Activated effector memory CD4-positive, alpha-beta T cell treated with Interleukin-2 at 50 U/mL for 16 hours (primary cell): ENCODE results near the gene WRAP53.

Experiments
- DNase-seq: peaks from one replicate; pipeline ENCODE4 v3.0.0-alpha.2; 2020

Gene WRAP53

GRCh38 chr17:7710301-7710700, 22.0 kb downstream of the WRAP53 start:
- no peak for DNase-seq

DNA sequence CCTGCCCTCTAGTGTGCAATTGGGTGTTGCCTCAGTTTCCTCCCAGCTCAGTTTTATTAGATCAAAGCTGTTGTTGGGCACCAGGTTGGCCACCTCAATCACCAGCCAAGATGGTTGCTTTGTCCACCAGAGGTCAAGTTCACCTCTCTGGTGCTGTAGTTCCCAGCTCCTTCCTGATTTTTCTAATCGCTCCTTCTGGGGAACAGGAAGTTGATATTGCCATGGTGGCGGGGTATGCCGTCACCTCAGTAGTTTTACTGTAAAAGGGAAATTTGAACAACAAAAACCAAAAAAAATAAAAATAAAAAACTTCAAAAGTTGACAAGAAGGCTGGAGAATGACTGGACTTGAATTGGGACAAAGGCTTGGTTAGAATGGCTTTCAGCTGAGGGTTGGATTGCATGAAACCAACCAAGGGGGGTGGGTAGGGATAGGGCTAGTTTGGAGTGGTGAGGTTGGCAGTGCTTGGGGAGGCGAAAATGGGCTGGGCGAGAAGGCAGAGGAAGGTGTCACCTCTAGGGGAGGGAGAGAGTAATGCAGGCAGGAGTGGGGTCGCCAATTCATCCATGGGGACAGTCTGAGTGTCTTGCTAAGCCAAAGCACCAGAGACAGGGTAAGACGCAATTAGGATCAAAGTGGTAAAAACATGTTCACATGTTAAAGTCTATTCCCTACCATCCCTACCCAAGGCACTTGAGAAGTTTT, 22.9 kb downstream of the WRAP53 start:
- DNase-seq = no peak

DNA sequence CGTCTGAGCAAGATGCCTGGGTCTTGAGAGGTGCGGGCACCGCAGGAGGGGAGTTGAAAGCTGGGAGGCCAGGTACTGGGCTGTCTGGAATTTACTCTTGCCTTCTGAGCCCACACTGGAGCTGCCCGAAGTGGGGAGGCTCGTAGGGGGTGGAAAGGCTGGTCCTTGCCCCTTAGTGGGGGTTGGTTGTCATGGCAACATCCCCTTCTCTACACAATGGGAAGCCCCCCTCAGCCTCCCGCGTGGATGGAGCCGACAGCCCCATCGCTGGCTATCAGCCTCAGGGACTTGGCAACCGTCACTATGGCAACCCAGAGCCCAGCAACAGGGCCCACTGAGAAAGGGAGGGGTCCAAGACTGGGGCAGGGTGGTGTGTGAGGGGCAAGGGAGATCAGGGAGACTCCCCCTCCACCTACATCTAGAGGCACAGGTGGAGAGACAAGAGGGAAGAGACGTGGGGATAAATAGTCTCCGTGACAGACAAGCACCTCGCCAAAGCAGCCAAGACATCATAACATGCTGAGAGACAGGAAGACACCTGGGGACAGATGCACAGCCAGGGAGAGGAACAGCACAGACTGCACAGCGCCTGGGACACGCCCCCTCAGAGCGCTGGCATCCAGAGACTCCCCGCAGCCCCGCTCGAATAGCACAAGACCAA, 24.0 kb downstream of the WRAP53 start:
- no peak for DNase-seq

DNA sequence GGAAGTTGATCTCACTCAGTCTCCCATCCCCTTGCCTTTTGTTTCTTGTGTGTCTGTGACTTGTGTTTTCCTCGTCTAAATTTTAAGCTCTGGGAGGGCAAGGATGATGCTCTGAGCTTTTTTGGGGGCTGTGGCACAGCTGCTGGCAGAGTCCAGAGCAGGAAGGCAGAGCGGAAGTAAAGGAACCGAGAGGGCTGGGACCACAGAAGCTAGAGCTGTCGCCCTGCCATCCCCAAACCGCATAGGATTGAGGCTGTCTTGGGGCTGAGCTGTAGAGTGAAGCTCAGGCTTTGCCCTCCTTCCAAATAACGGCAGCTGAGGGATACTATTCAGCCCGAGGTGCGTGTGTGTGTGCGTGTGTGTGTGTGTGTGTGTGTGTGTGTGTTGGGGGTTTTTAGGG, 25.5 kb downstream of the WRAP53 start:
- DNase-seq = no peak

GRCh38 chr17:7714721-7715594, 26.7 kb downstream of the WRAP53 start:
- no peak for DNase-seq

- no peak for DNase-seq
Measured at GRCh38 chr17:7715936-7716886, 27.9 kb downstream of the WRAP53 start.

- peak; percentile 7 for DNase-seq
Measured at GRCh38 chr17:7716901-7717755, 28.9 kb downstream of the WRAP53 start, which contains the start of gene DNAH2. TSS of gene DNAH2 (plus strand) at chr17:7717744. CDS start at chr17:7719735, 1,991 bp downstream.

GRCh38 chr17:7717756-7718350, 29.6 kb downstream of the WRAP53 start:
- DNase-seq = peak; percentile 20

DNA sequence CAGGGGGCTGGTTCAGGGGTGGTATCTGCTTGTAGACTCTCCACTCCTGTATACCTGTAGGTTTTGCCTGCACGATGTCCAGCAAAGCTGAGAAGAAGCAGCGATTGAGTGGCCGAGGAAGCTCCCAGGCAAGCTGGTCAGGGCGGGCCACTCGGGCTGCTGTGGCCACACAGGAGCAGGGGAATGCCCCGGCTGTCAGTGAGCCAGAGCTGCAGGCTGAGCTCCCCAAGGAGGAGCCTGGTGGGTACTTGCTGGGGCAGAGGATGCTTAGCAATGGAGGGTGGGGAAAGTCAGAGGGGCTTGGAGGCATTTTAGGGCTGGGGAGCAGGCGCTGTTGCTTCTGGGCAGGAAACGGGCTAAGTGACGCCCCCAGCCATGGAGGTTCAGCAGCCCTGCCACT, 31.4 kb downstream of the WRAP53 start:
- DNase-seq = no peak

- DNase-seq = no peak
Measured at GRCh38 chr17:7720125-7720524, 31.8 kb downstream of the WRAP53 start.

DNA sequence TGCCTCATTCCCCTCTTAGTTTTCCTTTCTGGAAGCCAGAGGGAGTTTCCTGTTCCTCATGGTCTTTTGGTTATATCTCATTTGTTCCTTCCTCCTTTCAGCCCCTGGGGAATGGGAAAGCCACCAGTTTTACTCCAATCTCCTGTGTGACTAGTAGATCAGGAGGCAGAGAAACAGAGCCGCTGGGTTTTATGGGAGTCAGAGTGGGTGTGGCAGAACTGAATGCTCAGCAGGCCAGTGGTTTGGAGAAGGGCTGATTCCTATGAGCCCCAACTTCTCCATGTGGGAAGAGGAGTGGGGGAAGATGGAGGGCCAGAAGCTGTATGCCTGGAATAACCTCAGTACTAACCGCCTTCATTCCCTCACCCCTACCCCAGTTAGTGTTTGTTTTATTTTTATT, 33.3 kb downstream of the WRAP53 start:
- no peak for DNase-seq

DNA sequence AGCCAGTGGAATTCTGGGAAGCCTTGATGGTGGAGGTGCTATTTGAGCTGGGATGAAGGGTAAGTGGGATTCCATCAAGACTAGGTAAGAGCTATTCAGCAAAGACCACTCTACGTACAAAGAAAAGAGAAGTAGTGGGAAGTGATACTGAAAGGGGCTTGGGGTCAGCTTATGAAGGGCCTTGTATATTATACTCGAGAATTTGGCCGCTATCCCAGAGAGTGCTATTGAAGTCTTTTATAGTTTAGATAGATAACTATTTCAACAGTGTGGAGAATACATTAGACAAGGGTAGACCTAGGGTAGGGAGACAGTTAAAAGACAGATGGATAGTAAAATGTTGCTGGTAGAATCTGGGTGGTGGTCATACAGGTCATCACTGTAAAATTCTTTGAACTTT, 39.6 kb downstream of the WRAP53 start:
- DNase-seq = no peak

- DNase-seq = no peak
Measured at GRCh38 chr17:7729816-7730215, 41.5 kb downstream of the WRAP53 start.

DNA sequence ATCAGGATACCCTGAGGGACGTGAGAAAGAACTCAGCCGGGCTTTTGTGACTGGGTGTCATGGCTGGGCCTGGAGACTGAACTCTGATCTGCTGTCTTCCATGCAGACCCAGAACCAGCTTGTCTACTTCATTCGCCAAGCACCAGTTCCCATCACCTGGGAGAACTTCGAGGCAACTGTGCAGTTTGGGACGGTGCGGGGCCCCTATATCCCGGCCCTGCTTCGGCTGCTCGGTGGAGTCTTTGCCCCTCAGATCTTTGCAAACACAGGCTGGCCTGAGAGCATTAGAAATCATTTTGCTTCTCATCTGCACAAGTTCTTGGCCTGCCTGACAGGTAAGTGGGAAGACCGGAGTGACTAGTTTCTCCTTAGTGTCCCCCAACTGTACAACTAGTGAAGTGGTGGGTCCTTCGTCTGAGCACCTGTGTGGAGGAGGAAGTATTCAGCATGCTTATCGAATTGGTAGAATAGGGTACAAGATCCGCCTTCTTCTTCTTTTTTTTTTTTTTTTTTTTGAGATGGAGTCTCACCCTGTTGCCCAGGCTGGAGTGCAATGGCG, 44.8 kb downstream of the WRAP53 start:
- no peak for DNase-seq

GRCh38 chr17:7737601-7738000, 49.3 kb downstream of the WRAP53 start:
- no peak for DNase-seq

DNA sequence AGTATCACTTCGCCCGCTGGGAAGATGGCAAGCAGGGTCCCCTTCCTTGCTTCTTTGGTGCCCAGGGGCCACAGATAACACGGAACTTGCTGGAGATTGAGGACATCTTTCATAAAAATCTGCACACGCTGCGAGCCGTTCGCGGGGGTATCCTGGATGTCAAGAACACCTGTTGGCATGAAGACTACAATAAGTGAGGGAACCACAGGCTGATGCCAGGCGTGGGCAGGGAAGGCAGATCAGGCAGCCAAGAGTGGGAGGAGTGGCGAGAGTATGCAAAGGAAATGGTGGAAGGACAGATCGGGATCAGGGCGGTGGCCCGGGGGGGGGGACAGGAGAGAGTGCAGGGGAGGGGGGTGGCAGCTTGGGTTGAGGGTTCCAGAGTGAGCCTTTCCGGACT, 51.5 kb downstream of the WRAP53 start:
- DNase-seq = no peak

DNA sequence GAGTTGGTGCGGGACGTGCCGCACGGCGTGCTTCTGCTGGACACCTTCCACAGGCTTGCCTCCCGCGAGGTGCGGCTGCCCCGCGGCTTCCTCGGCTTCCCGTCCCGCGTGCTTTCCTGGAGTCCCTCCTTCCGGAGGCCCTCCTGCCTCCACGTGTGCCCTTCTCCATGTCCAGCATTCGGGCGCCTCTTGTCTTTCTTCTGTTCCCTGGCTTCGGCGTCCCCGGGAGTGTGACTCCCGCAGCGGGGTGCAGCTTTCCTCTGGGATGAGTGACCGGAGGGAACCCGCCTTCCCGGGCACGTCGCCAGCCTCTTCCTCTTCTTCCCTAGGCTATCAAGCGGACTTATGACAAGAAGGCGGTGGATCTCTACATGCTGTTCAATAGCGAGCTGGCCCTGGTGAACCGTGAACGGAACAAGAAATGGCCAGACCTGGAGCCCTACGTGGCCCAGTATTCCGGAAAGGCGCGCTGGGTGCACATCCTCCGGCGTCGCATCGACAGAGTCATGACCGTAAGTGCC, 52.3 kb downstream of the WRAP53 start:
- DNase-seq = no peak

DNA sequence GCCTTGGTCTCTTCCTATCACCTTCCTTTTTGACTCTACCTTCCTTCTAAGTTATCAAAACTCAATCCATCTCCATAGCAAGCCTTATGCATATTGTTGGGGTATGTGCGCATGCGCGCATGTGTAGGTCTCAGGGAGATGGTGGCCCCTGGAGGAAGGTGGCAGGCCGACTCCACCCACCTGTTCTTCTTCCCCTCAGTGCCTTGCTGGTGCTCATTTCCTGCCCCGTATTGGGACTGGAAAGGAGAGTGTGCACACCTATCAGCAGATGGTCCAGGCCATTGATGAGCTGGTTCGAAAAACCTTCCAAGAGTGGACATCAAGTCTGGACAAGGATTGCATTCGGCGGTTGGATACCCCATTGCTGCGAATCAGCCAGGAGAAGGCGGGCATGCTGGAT, 54.5 kb downstream of the WRAP53 start:
- no peak for DNase-seq

GRCh38 chr17:7744416-7744815, 56.1 kb downstream of the WRAP53 start:
- no peak for DNase-seq

DNA sequence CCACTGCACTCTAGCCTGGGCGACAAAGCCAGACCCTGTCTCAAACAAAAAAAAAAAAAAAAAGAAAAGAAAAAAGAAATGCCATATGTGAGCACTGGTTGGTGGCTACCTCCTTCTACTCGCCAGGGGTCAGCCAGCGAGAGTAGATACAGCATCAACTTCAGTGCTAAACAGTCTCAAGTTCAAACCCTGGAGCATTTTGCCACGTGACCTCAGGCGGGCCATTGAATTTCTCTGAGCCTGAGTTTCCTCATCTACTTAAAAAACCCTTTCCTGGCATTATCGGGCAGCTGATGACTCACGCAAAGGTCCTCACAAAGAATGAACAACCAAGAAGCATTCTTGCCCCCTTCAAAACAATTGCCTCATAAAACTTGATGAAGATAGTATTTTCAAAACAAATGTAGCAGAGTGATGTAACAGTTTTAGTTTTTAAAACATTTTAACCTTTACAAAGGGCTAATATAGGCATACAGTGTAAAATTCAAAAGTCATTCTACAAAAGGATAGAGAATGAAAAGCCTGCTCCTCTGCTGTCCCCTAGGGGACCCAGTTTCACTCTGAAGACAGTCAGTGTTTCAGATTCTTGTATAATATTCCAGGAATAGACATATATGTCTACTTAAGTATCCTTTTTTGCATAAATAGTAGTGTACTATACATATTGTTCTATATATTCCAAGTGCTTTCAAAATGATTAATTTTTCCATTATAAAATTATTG, 57.6 kb downstream of the WRAP53 start:
- no peak for DNase-seq
